Central memory CD4-positive, alpha-beta T cell (primary cell): ENCODE measurements around the gene UXS1.
A peak's percentile ranks its signal among the peaks of the same experiment; 100 is the strongest.

Experiments
- DNase-seq: peaks from one replicate; pipeline ENCODE4 v3.0.0; 2022

Gene UXS1

DNA sequence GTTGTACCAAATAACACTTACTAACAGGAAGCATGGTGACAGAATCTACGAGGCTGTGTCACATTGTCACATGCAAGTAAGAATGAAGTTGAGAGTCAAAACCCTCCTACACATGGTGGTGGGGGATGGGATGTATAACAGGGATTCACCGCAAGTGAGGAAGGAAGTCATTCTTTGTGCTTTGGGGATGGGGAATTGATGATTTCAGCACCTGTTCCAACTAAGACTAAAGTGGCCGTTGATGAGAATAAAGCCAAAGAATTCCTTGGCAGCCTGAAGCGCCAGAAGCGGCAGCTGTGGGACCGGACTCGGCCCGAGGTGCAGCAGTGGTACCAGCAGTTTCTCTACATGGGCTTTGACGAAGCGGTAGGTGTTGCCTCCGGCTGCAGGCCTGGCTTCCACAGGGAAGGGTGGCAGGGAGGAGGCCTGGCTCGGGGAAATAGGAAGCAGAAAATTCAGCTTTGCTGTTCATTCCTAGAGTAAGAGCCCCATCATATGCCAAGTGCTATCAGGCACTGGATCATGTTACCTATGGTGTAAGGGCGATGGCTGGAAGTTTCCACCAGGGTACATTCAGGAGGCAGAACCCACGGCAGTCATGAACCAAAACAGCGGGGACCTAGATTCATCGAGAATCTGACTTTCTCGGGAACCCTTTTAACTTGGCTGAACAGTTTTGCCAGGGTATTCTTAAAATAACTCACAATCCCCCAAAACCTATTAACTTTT is 120.3 kb downstream of the UXS1 start:
- DNase-seq = no peak

DNA sequence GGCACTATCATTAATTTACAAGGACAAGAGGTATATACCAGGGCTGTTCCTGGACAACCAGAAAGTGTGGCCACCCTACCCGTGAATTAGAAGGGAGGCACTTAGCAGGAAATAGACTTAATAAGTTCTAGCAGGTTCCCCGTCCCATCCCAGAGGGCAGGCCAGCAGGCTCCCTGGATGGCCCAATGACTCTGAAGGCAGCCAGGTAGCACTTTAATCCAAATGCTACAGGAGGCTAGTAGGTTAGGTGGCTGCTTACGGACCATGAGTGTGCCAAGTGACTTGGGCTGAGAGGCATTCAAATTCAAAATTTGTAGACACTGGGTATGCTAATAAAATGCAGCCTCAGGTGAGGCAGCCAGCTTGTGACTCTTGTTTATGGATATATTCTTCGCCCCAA is 123.9 kb downstream of the UXS1 start:
- DNase-seq = no peak

DNA sequence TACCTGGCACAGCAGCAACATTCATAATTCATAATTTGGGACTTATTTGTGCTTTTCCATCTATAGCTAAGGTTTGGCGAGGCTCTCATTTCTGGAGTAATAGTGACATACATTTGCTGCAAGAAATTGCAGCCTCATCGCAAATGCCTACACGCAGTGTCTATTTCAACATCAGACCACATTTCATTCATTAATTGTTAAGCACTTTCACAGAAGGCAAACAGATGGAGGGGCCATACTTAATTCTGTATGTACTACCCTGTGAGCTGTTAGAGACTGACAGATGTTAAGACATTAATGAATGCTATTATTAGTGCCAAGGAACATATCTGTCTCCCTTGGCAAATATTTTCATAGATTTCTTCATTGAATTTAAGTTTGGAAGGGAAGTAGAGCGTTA is 125.7 kb downstream of the UXS1 start:
- DNase-seq = no peak

DNA sequence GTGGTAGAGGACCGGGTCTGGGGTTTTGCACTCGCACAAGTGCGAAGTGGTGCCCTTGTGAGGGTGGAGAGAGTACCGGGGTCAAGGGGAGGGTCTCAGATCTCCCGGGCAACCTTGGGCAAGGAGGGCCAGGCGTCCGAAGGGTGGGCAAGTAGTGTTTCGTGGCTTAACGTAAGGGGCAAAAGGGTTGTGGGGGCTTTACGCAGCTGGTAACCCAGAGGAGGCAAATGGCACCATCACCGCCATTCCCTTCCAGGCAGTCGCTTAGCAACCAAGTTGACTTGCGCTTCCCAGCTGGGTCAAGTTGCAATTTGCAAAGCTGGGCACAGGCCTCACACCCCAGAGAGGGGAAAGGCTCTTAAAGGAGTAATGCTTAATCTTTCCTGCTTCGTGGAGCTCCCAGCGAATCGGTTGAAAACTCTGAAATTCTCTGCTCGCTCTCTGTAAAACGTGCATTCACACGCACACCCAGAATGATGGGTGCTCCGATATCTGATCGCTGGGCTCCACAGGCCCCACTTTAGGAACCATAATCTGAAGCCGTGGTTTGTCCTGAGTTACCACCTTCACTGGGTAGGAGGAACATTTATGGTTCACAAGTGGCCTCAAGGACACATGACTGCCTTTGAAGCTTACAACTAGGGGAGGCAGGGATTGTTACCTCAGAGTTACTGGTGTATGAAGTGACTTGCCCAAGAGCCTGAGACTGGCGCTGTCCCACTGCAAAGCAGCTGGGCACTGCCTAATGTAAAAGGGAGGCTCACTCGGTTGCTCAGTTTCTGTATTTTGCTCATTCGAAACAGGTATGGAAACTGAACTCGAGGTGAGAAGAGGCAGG is 127.9 kb downstream of the UXS1 start:
- DNase-seq = no peak

DNA sequence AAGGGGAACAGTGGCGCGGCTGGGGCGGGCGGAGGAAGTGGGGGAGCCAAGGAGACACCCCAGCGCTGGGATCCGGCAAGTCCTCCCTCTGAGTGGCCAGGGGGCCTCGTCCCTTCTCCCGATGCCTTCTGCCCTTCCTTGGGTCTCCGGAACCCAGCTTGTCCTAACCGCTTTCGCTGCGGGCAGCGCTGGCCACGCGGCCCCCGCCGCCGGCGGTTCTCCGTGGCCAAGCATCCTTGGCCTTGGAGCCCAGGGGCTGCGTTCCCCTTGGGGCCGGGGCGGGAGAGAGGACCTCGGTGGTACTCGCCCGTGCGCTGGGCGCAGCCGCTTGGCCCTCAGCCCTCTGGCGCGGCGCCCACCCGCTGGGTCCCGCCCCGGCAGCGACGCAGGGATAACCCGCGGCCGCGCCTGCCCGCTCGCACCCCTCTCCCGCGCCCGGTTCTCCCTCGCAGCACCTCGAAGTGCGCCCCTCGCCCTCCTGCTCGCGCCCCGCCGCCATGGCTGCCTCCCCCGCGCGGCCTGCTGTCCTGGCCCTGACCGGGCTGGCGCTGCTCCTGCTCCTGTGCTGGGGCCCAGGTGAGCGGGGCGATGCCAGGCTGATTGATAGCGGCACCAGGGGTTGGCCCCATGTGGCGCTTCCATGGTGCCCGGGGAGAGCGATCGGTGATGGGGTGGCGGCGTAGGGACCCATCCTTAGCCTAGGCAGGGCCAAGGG is 128.7 kb downstream of the UXS1 start:
- no peak for DNase-seq

DNA sequence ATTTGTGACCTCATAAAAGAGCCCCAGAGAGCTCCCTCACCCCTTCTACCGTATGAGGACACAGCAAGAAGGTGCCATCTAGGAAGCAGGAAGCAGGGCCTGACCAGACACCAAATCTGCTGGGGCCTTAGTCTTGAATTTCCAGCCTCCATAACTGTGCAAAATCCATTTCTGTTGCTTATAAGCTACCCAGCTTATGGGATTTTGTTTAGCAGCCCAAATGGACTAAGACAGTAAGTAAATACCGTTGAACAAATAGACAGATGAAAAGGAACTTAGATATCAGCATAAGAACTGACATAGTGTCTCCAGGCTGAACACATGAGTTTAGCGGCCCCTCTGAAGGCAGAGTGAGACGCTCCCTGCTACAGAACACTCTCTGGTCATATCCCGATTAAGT is 130.9 kb downstream of the UXS1 start:
- DNase-seq = no peak

DNA sequence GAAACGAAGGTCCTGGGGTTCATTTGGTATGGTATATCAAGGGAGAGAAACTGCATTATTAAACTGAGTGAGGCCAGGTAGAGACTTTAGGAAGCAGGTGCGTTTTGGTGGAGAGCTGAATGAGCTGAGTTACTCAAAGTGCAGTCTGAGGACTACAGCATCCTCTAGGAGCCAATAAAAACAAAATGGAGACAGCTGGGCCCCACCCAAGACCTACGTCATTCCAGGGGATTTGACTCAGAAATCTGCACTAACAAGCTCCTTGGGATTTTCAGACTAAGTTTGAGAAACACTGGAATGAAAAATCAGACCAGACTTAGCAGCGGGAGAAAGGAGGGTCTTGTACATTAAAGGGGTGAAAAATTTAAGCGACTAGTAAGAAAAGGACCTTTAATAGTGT is 131.5 kb downstream of the UXS1 start:
- no peak for DNase-seq

DNA sequence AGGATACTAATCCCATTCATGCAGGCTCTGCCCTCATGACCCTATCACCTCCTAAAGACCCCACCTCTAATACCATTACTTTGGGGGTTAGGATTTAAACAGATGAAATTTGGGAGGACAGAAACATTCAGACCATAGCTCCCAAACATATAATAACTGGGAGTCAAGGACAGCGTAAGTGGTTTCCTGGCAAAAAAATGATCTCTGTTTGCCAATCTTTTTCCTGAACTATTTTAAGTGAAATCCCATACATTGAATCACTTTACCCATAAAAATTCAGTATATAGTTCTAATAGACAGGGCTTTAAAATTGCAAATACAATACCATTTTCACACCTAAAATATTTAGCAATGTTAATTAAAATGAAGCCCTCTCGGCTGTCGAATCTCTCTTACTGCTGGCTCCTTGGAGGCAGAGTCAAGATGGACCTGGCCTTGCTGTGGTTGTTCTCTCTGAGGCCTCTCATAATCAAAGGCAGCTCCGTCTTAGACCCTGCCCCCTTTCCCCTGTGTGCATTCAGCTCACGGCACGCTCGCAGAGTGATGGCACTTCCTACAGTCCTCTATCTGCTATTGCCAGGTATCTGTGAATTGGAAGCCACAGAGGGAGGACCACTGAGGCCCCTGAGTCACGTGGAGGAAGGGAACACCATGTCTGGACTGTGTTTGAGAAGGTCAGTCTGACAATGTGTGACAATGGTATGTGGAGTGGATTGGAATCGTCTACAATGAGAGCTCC is 132.3 kb downstream of the UXS1 start:
- no peak for DNase-seq

DNA sequence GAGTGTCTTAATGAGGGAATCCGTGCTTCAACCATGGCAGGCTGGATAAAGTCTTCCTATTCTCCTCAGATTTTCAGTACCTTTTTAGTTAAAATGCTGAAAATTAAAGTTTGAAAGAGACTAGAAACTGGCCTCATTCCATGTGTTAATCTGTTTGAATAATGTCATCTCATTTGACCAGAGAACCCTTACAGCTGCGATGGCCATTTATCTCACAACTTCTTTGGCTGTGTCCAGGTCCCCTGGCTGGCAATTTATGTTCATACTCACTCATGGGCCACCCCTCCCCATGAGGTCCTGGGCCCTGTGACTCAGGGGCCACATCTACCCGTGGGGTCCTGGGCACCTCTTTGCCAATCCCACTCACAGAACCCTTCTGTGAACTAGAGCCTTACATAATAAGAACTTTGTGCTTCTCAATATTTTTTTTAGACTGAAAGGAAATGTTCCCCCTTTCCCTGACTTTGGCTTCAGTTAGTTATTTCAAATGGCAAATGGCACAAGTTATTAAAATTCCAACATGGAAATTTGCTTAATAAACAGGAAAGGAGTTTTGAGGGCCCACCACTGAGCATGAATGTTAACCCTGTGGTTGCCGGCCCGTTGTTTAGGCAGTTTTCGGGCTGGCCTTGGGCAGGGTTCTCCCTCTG is 134.6 kb downstream of the UXS1 start:
- DNase-seq = no peak

DNA sequence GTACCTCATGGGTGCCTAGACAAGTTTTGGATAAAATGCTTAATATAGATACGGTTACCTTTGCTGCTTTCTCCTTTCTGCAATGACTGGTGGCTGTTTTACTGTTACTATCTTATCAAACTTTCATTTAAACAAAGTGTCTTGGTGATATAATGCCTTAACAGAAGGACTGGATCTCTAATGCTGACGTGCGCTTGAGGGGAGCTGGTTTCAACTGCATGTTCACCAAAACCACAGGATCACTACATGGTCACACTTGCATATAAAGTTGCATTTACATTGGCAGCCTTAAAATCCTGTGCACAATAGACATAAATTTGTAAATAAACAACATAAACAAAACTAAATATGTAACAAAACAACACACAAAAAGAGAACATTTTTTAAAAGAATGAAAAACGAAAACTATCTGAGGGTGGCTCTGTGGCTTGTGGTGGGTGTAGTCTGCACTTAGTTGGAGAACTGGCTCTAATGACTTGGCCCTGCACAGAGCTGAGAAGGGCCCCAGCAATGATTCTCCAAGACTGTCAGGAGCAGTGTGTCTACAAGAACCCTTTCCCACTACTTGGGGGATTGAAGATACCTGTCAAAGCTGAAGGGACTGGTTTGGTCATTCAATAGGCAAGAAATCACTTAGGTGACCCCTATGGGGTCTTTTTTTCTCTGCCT is 135.5 kb downstream of the UXS1 start:
- DNase-seq = no peak

DNA sequence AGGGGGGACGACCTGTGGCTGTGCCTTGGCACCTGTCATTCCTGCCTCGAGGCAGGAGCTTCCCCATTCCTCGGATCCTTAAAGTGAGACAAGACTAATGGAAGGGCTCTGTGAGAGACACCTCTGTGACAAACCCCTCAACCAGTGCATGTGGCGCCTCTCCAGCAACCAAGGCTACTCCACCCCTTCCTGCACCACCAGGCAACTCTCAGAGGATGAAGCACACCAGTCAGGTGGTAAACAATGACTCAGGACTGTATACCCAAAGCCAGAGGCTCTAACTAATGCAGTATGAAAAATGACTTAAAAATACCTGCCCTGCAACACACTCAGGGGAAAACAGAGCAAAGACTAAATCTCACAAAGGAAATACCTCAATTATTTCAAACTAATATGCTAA is 136.9 kb downstream of the UXS1 start:
- peak; percentile 49 for DNase-seq

DNA sequence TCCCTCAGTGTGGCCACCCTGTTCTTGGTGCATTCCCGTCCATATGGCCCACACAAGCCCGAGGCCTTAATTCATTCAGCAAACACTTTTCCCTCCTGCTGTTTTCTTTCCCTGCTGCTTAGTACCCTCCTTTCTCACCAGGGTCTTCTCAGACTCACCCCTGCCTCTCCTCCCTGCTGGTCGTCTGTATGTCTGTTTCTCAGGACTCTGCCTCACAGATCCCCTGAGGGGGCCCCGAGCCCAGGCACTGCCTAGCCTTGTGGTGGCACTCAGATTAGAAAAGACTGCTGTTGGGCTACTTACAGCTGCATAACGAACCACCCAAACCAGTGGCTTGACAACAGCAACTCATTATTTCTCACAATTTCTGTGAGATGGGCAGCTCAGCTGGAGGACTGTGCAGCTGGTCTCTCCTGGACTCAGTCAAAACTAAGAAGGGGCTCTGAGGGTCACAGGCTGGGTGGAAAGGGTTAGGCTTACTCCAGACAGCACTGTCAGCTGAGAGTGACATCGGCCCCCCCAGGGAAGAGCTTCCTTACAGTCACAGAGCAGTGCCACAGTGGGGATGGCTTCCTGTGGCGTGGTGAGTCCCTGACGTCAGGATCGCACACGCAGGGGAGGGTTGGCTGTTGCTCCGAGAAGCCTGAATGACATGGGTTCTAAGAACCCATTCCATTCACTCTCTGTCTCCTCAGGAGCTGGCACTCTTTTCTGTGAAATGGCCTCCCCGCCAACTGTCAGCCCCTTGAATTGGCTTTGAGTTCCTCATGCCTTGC is 139.0 kb downstream of the UXS1 start:
- DNase-seq = no peak

DNA sequence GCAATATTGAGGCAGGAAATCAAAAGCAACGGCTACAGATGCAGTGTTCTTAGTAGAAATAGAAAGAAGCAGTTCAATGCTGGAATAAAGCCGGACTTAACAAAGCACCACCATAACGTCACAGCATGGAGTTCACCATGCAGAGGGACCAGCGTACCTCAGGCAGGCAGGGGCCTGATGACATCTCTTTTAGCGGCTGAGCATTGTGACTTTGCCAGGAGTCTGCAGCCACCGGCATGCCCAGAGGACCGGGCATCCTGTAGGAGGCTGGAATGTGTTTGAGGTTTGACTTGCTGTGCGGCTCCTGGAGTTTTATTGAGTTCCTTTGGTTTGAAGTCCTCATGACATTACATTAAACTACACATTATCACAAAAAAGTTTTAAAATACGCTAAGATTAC is 139.8 kb downstream of the UXS1 start:
- no peak for DNase-seq

DNA sequence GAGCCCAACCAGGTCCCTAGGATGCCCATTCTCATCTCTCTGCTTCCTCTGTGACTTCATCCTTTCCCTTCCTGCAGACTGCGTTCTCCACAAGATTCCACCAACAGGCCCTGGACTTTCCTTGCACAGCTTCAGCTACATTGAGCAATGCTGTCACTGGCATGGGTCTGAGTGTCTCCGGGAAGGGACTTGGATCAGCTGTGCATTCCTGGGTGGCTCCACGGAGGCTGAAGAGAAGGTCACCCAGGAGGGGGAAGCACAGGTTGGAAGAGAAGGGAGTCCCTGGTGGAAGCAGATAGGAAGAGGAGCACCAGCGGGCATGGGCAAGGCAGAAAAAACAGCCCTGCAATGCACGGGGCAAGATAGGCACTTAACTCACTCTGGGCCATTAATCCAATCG is 140.5 kb downstream of the UXS1 start:
- DNase-seq = no peak

DNA sequence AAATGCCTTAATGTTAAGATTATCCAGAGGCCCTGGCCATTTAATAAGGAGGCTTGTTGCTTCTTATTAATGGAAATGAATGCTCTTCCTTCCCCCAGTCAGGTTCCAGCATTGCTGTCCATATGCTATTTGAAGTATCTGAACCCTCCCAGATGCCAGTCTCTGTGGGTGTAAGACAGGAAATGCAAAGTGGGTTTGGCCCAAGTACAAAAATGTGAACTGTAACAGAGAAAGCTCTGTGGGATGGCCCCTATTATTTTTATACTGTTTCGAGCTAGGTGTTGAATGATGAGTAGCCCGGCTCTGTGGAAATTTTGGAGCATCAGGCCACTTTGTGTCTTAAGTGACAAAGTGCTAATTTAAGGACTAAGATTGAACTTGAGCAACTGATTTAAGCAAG is 141.0 kb downstream of the UXS1 start:
- DNase-seq = peak; percentile 16

DNA sequence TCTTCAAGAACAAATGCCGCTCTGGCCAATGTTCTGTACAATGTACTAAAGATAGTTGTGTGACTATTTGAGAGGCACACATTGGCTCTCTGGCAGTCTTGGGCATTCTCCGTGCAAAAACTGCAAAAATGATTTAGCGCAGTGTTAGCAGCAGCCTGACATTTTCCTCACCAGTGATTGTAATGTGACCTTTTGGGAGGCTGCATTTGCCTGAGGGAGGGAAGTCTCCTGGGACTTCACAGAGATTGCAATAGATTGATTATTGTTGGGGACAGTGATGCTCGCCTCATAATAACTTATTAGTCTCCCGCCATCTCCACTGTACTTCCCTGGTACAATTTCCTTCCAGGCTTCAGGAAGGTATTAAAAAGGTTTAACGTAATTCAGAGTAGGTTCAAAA is 149.2 kb downstream of the UXS1 start:
- no peak for DNase-seq

DNA sequence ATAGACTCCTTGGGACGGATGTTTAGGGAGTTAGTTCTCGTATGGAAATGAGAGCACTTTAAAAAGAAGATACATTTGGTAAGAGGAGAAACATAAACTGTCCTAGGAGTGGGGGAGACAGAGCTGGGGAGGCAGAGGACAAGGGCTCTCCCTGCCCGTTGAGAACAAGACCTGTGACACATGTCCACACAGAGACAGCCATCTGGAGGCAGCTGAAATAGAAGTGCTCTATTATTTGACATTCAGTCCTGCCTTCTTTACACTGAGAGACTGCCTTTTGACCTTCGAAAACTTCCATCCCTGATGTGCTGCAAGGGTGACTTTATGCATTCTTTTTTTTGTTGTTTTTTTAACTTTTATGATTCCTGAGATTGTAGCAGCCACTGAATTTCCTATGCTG is 150.1 kb downstream of the UXS1 start:
- DNase-seq = no peak
